Kidney (tissue), 14 donors: ENCODE data around the gene PPP1R13L. TPM values are rescaled to one million over a fixed set of nuclear protein-coding genes. Genes with fewer than 3 reads are reported as not detected.
A peak's percentile ranks its signal among the peaks of the same experiment; 100 is the strongest.

Experiments used
- DNase-seq, 5 donors: peaks; one replicate each; pipeline ENCODE4 v3.0.0-alpha.2; 2013 to 2020
- FAIRE-seq: peaks from 2 replicates; lab custom pipeline; 2012; peaks lifted over from hg19 to GRCh38; lab: Jason Lieb, UNC
- H3K27ac ChIP-seq, 2 donors: one replicate each; pipeline ENCODE4 v1.7.0; 2013; ENCODE audit warnings: low read depth in 2 of 2, low read length in 2 of 2, inconsistent platforms in 1 of 2
- H3K27me3 ChIP-seq: one replicate; pipeline ENCODE4 v1.7.1; 2013; ENCODE audit warnings: low read length, inconsistent platforms; ENCODE audit not compliant: control insufficient read depth, insufficient read depth
- H3K36me3 ChIP-seq, 3 donors: one replicate each; pipeline versions ENCODE4 v1.7.0 to v1.7.1; 2013; ENCODE audit warnings: low read length in 3 of 3, control low read depth in 1 of 3, inconsistent platforms in 1 of 3; ENCODE audit not compliant: insufficient read depth in 3 of 3, control insufficient read depth in 2 of 3
- H3K4me1 ChIP-seq, 3 donors: one replicate each; pipeline versions ENCODE4 v1.7.0 to v1.7.1; 2013; ENCODE audit warnings: low read length in 3 of 3, inconsistent platforms in 1 of 3, low read depth in 1 of 3; ENCODE audit not compliant: control insufficient read depth in 2 of 3, insufficient read depth in 2 of 3
- H3K4me3 ChIP-seq, 3 donors: one replicate each; pipeline versions ENCODE4 v1.7.0 to v1.8.1; 2013; ENCODE audit warnings: low read length in 3 of 3, control low read depth in 1 of 3, inconsistent platforms in 1 of 3
- H3K9ac ChIP-seq, 3 donors: one replicate each; pipeline versions ENCODE4 v1.7.0 to v1.7.1; 2013; ENCODE audit warnings: low read length in 3 of 3, control low read depth in 1 of 3, inconsistent platforms in 1 of 3
- H3K9me3 ChIP-seq, 3 donors: one replicate each; pipeline versions ENCODE4 v1.7.0 to v1.7.1; 2013; ENCODE audit warnings: low read length in 3 of 3, control low read depth in 1 of 3, inconsistent platforms in 1 of 3; ENCODE audit not compliant: control insufficient read depth in 2 of 3, insufficient read depth in 1 of 3
- CTCF ChIP-seq: IDR thresholded peaks from 3 replicates; pipeline ENCODE4 v1.5.1; 2012; ENCODE audit warnings: mild to moderate bottlenecking, moderate library complexity, borderline replicate concordance; ENCODE audit not compliant: insufficient read depth; ENCODE audit errors: extremely low read depth
- intact Hi-C: fragments of 100-400 bp; cut with DNase I; formaldehyde crosslinking; loops from one replicate; pipeline ENCODE4 v1.11.1; 2022
- polyA plus RNA-seq: library from polyadenylated mRNA; stranded (reverse); fragments of 350-450 nt; fragmentation: Illumina TruSeq; extraction: RNeasy Lipid Tissue Mini Kit (QIAGEN cat#74804); gene quantifications from one replicate; pipeline ENCODE4 v1.2.3, GENCODE V29; 2014; ENCODE audit warnings: low read depth, low replicate concordance; ENCODE audit not compliant: insufficient read depth
- total RNA-seq: library from RNA; stranded (reverse); fragmentation: NEBNext Ultra II Directional; extraction: Animal tissue kit (Norgen Biotek cat#: 25700); gene quantifications from one replicate; pipeline ENCODE4 v1.2.1, GENCODE V29; 2021
- donor health status: control.
- donor health status: control.
- donor health status: control.
- donor health status: control.
- donor health status: control.
- donor health status: DM: yes; HTN: yes; CAD: no.
- donor health status: Normal renal cell carcinoma (clear cell type).

The PPP1R13L gene
- total and polyA plus RNA-seq, 2 donors from 2014 or later: 21.4 to 32.4 TPM

- no peak for TF ChIP-seq CTCF
These were observed 2.2 kb upstream of the PPP1R13L start for GRCh38 chr19:45407091-45407375.

GRCh38 chr19:45406226-45407090 lies 1.6 kb upstream of the PPP1R13L start, which contains the start of gene POLR1G:
Gene POLR1G (plus strand): TSS chr19:45406644. CDS start chr19:45406697, 53 bp downstream.
- intact Hi-C loops: no loop called here
- Histone ChIP-seq H3K36me3 (no peaks in the 10 kb centered on the region), H3K4me1 (peaks cover 0 to 10% (median 9%) of the 10 kb centered on the region in 3 donors), H3K9me3 (no peaks in the 10 kb centered on the region), H3K27ac (peak within 1 kb of the TSS; percentile 88 to 99), H3K4me3 (peak within 1 kb of the TSS; percentile 67 to 92 (median 92)), H3K27me3 (peaks cover 15% of the 10 kb centered on the region), H3K9ac (peak within 1 kb of the TSS; percentile 36 to 87 (median 50))
- TF ChIP-seq CTCF: peak; percentile 4
- DNase-seq: peak; percentile 82 to 95 (median 91)
- FAIRE-seq: no peak

More at GRCh38 chr19:45407091-45407375, 2.2 kb upstream of the PPP1R13L start:
- Histone ChIP-seq H3K27ac (no peak overlapping the region), H3K9ac (peak overlapping the region; percentile 27 to 87 (median 36)), H3K9me3 (no peaks in the 10 kb centered on the region), H3K4me1 (peaks cover 0 to 10% (median 9%) of the 10 kb centered on the region in 3 donors), H3K27me3 (peaks cover 15% of the 10 kb centered on the region), H3K36me3 (no peaks in the 10 kb centered on the region), H3K4me3 (peak overlapping the region; percentile 67 to 92 (median 92))
- intact Hi-C loops: no loop called here
- DNase-seq (no peak), FAIRE-seq (no peak)

- Histone ChIP-seq H3K27ac (peak overlapping the region; percentile 88 to 99), H3K27me3 (peaks cover 15% of the 10 kb centered on the region), H3K9me3 (no peaks in the 10 kb centered on the region), H3K4me3 (peak overlapping the region; percentile 67 to 92 (median 92)), H3K9ac (peak overlapping the region; percentile 36 to 87 (median 50)), H3K4me1 (peaks cover 0 to 10% (median 9%) of the 10 kb centered on the region in 3 donors), H3K36me3 (no peaks in the 10 kb centered on the region)
- no peak for TF ChIP-seq CTCF
- intact Hi-C loops: no loop called here
- FAIRE-seq (no peak), DNase-seq (peak; percentile 87 to 96 (median 93))
These were observed 761 bp upstream of the PPP1R13L start for GRCh38 chr19:45405435-45406225.
